Body of pancreas (tissue), 4 donors: ENCODE data around the gene HSPA6.
"Not testable (repeated sequence)": the region's sequence is repeated elsewhere in the genome, so short reads cannot be mapped to it uniquely, and the experiment has no call there.

Experiments used
- POLR2A ChIP-seq, 3 donors: fragments of 450-650 bp; IDR thresholded peaks; one replicate each; pipeline ENCODE4 v1.6.1; 2016; ENCODE audit warnings: antibody characterized with exemption in 3 of 3, mild to moderate bottlenecking in 2 of 3
- TF ChIP-seq, protein P1 (sequence below), 7 experiments: fragments of 450-650 bp in 4 of 7; fragments of 200-600 bp in 3 of 7; sonication (generic) in 3 of 7; IDR thresholded peaks; one replicate each; pipeline ENCODE4 v1.5.1; 2016 to 2019; ENCODE audit warnings: antibody characterized with exemption in 7 of 7

DNA sequence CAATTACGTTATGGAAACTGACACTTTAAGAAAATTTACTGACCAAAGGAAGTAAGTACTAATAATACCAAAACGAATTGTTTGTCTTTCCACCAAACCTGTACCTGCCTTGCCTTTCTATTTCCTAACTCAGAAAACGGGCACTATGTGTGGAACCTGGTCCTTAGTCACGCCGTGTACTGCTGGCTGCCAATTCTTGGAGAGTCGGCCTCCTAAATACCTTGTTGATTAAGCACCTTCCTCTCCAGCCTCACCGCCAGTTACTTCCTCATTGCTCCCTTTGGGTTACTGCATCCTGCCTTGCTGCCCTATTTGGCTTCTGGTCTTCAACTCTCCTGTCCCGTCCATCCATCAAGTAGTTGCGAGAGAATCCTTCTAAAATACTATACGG lies 16.2 kb downstream of the HSPA6 start:
- TF ChIP-seq, protein P1, sequence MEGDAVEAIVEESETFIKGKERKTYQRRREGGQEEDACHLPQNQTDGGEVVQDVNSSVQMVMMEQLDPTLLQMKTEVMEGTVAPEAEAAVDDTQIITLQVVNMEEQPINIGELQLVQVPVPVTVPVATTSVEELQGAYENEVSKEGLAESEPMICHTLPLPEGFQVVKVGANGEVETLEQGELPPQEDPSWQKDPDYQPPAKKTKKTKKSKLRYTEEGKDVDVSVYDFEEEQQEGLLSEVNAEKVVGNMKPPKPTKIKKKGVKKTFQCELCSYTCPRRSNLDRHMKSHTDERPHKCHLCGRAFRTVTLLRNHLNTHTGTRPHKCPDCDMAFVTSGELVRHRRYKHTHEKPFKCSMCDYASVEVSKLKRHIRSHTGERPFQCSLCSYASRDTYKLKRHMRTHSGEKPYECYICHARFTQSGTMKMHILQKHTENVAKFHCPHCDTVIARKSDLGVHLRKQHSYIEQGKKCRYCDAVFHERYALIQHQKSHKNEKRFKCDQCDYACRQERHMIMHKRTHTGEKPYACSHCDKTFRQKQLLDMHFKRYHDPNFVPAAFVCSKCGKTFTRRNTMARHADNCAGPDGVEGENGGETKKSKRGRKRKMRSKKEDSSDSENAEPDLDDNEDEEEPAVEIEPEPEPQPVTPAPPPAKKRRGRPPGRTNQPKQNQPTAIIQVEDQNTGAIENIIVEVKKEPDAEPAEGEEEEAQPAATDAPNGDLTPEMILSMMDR (IDR thresholded peaks at IDR 0.05), result not testable (repeated sequence)
- TF ChIP-seq POLR2A (IDR thresholded peaks at IDR 0.05), result not testable (repeated sequence)
